Natural killer cell (primary cell): Measurements from ENCODE around the gene S1PR4. TPM values are rescaled to one million over a fixed set of nuclear protein-coding genes. Genes with fewer than 3 reads are reported as not detected.

Experiments
- ATAC-seq, 3 donors: fragments of 150-1000 bp in 2 of 3; fragments of 200-7000 bp in 1 of 3; cut with Tn5 transposase; 1 replicate in 1 of 3; 2 replicates in 2 of 3; pipeline ENCODE4 v1.10.0; 2021; ENCODE audit warnings: mild to moderate bottlenecking in 2 of 3, moderate library complexity in 2 of 3
- DNase-seq, 2 donors: peaks; one replicate each; pipeline versions ENCODE4 v3.0.0 to v3.0.0-alpha.2; 2013 to 2021; ENCODE audit warnings: mixed read lengths in 1 of 2
- H3K27ac ChIP-seq: one replicate; pipeline ENCODE4 v1.5.1; 2013; ENCODE audit warnings: mild to moderate bottlenecking, low read length
- H3K27me3 ChIP-seq: one replicate; pipeline ENCODE4 v1.6.1; 2013; ENCODE audit warnings: low read length; ENCODE audit not compliant: control insufficient read depth, insufficient read depth
- H3K36me3 ChIP-seq: one replicate; pipeline ENCODE4 v1.6.1; 2013; ENCODE audit warnings: low read length; ENCODE audit not compliant: control insufficient read depth, insufficient read depth
- H3K4me1 ChIP-seq: one replicate; pipeline ENCODE4 v1.6.1; 2013; ENCODE audit warnings: low read length; ENCODE audit not compliant: control insufficient read depth, insufficient read depth
- H3K4me3 ChIP-seq: one replicate; pipeline ENCODE4 v1.5.1; 2013; ENCODE audit warnings: low read length
- H3K9me3 ChIP-seq: one replicate; pipeline ENCODE4 v1.6.1; 2013; ENCODE audit warnings: low read length; ENCODE audit not compliant: control insufficient read depth, insufficient read depth
- H3K27ac Mint-ChIP-seq, 2 donors: one replicate each; pipeline ENCODE4 v1.8.0; 2022; ENCODE audit warnings: mild to moderate bottlenecking in 2 of 2, mixed read lengths in 2 of 2, moderate library complexity in 1 of 2
- H3K27me3 Mint-ChIP-seq, 2 donors: one replicate each; pipeline ENCODE4 v1.8.0; 2022; ENCODE audit warnings: low read depth in 2 of 2, mixed read lengths in 2 of 2
- H3K36me3 Mint-ChIP-seq: one replicate; pipeline ENCODE4 v1.8.0; 2022; ENCODE audit warnings: mixed read lengths
- H3K4me1 Mint-ChIP-seq, 2 donors: one replicate each; pipeline ENCODE4 v1.8.0; 2022; ENCODE audit warnings: mixed read lengths in 2 of 2
- H3K4me3 Mint-ChIP-seq: one replicate; pipeline ENCODE4 v1.8.0; 2022; ENCODE audit warnings: mild to moderate bottlenecking, moderate library complexity, mixed read lengths
- H3K9me3 Mint-ChIP-seq, 2 donors: one replicate each; pipeline ENCODE4 v1.8.0; 2022; ENCODE audit warnings: mixed read lengths in 2 of 2
- WGBS: methylation state at CpG from one replicate; pipeline ENCODE4 v1.1.7; 2013; ENCODE audit warnings: missing lambda C conversion rate; ENCODE audit not compliant: insufficient coverage; 5-methylcytosine and 5-hydroxymethylcytosine counted together
- intact Hi-C: fragments of 100-400 bp; cut with micrococcal nuclease; formaldehyde crosslinking; loops from one replicate; pipeline ENCODE4 v1.14.2; 2022
- total RNA-seq, 4 donors: library from RNA; stranded (reverse); fragments of 120-200 nt in 1 of 4; gene quantifications; one replicate each; pipeline versions ENCODE4 v1.2.3 to v1.2.4, GENCODE V29; 2013 to 2022
- TF ChIP-seq, protein P1 (sequence below): fragments of 200-600 bp; IDR thresholded peaks from one replicate; pipeline ENCODE4 v1.8.0; 2022; ENCODE audit warnings: antibody characterized with exemption

S1PR4 gene
- total RNA-seq, 3 donors from 2014 or later (not counting 1 experiment from before 2014, with no cell fraction given) = 37.1 to 60.4 (median 51.7) TPM

DNA sequence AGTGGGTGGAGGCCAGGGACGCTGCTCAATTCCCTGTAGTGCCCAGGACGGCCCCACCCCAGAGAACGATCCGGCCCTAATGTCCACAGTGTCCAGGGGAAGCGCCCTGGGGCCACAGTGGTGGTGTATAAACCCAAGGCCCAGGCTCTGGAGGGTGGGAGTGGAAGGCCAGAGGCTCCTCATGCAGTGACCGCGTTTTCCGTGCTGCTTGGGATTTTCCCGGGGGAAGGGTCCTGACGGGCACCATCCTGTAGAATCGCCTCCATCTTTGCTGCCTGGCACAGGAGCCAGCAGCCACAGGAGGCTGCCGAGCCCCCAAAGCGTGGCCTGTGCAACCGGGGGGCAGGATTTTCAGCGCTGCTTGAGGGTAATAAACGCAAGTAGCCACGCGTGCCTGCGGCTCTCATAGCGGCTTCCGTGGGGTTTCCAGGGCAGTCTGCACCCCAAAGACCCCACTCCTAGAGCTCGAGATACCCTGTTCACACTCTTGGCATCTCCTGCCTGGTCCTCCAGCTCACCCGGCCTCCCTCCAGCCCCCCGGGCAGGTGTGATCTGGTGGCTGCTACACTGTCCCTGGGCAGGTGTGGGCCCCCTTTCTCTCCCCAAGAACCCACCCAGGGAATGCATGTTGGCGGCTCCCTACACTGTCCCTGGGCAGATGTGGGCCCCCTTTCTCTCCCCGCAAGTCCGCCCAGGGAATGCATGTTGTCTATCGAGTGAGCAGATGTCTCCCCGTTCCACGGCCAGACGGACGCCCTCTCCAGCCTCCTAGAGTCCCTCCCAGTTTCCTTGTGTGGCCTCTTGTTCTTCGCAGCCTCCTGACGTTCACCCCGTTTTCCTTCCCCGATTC, 9.3 kb downstream of the S1PR4 start:
- ATAC-seq (no peak), DNase-seq (no peak)
- peaks cover 29 to 54% of the 10 kb centered on the region in 2 donors for H3K4me1 Mint-ChIP-seq
- H3K9me3 ChIP-seq = no peaks in the 10 kb centered on the region
- no peaks in the 10 kb centered on the region for H3K27me3 ChIP-seq
- peaks cover 59% of the 10 kb centered on the region for H3K4me1 ChIP-seq
- intact Hi-C loops = loop anchor here (10.0 kb wide), 2 partner anchors 233 to 247 kb away; no protein-coding TSS in a partner anchor
- H3K27ac Mint-ChIP-seq = peak overlapping the region; percentile 65 to 94
- H3K27me3 Mint-ChIP-seq = no peaks in the 10 kb centered on the region
- TF ChIP-seq, protein P1, sequence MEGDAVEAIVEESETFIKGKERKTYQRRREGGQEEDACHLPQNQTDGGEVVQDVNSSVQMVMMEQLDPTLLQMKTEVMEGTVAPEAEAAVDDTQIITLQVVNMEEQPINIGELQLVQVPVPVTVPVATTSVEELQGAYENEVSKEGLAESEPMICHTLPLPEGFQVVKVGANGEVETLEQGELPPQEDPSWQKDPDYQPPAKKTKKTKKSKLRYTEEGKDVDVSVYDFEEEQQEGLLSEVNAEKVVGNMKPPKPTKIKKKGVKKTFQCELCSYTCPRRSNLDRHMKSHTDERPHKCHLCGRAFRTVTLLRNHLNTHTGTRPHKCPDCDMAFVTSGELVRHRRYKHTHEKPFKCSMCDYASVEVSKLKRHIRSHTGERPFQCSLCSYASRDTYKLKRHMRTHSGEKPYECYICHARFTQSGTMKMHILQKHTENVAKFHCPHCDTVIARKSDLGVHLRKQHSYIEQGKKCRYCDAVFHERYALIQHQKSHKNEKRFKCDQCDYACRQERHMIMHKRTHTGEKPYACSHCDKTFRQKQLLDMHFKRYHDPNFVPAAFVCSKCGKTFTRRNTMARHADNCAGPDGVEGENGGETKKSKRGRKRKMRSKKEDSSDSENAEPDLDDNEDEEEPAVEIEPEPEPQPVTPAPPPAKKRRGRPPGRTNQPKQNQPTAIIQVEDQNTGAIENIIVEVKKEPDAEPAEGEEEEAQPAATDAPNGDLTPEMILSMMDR = no peak
- H3K27ac ChIP-seq = no peak overlapping the region
- no peaks in the 10 kb centered on the region for H3K9me3 Mint-ChIP-seq
- 91% methylated on average over 36 of the region's 36 CpGs for WGBS
- H3K4me3 ChIP-seq = no peak overlapping the region
- peak overlapping the region; percentile 89 for H3K4me3 Mint-ChIP-seq
- H3K36me3 Mint-ChIP-seq = no peaks in the 10 kb centered on the region
- peaks cover 16% of the 10 kb centered on the region for H3K36me3 ChIP-seq

DNA sequence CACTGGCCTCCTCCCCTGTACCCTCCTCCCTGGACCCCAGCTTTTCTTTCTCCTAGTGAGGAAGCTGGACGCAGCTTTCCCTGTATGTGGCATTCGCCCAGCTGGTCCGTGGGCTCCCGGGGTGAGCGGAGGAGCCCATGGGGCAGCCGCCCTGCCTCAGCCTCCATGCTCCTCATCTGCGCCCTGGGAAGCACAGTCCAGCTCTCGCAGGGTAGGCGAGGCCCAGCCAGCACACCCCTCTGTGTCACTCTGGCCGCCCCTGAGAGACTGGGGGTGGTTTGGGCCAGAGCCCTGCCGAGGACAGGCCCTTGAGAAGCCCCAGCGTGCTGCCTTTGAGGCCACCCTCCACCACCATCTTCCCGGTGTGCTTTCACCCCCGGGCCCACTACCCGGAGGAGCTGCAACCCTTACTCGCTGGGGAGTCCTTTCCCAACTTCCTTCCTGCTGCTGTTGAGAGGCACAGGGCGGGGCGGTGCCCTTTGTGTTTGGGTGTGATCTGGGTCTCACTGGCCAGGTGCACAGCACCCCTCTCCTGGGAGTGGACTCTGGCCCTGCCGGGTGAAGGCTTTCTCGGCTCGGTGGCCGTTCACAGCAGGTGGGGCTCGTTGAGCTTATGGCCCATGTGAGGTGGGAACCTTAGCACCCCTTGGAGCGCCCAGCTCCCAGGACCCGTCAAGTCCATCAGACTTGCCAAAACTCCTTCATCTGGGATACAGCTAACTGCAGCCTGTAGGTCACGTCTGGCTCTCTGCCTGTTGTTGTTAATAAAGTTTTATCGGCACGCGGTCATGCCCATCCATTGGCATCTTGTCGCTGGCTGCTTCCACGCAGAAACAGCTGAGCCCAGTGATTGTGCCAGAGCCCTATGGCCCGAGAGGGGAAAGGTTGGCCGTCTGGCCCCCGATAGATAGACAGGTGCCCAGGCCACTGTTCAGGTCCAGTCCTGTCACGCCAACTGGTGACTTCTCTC, 10.3 kb downstream of the S1PR4 start:
- no peak overlapping the region for H3K27ac ChIP-seq
- H3K4me3 ChIP-seq = no peak overlapping the region
- H3K36me3 Mint-ChIP-seq = no peaks in the 10 kb centered on the region
- 79% methylated on average over 35 of the region's 35 CpGs for WGBS
- intact Hi-C loops = loop anchor here (10.0 kb wide), 2 partner anchors 234 to 246 kb away; no protein-coding TSS in a partner anchor
- ATAC-seq = no peak
- peak overlapping the region in 1 of 2 donors; percentile 42 for H3K27ac Mint-ChIP-seq
- no peak for DNase-seq
- no peaks in the 10 kb centered on the region for H3K9me3 Mint-ChIP-seq
- peaks cover 15% of the 10 kb centered on the region for H3K36me3 ChIP-seq
- peak overlapping the region; percentile 56 for H3K4me3 Mint-ChIP-seq
- TF ChIP-seq, protein P1 = no peak
- peaks cover 26 to 47% of the 10 kb centered on the region in 2 donors for H3K4me1 Mint-ChIP-seq
- H3K27me3 ChIP-seq = no peaks in the 10 kb centered on the region
- no peaks in the 10 kb centered on the region for H3K27me3 Mint-ChIP-seq
- peaks cover 48% of the 10 kb centered on the region for H3K4me1 ChIP-seq
- H3K9me3 ChIP-seq = no peaks in the 10 kb centered on the region

DNA sequence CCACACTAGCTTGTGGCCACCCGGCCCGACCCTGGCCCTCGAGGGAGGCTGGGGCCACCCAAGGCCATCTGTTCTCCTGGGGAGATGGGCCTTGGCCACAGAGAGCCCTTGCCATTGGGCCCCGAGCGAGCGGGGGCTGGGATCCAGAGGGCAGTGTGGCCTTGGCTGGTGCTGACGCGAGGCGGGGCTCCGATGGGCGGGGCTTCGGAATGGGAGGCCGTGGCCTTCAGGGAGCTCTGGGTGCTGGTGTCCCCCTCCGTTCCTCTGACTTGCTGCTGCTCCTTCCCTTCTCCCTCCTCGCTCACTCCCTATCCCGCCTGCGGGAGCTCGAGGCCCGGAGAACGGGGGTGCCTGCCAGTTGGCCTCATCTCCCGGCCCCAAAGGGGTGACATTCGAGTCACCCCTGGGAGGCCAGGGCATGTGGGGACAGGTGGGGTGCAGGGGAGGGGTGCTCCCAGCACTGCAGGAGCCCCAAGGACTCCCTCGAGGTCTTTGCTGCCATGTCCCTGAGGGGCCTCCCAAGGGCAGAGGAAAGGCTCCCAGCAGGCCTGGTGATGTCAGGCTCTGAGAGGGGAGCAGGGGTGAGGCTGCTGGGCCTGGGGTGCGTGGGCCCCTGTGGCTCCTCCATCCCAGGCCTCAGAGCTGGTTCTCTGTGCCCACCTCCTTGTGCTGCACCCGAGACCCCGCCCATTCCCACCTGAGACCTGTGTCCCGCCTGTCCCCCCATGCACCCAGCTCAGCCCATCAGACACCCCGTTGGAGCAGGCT, 11.3 kb downstream of the S1PR4 start:
- Mint-ChIP-seq H3K27ac (no peak overlapping the region), H3K9me3 (no peaks in the 10 kb centered on the region), H3K4me1 (peaks cover 16 to 38% of the 10 kb centered on the region in 2 donors), H3K27me3 (no peaks in the 10 kb centered on the region), H3K36me3 (no peaks in the 10 kb centered on the region), H3K4me3 (no peak overlapping the region)
- Histone ChIP-seq H3K9me3 (no peaks in the 10 kb centered on the region), H3K4me3 (no peak overlapping the region), H3K4me1 (peaks cover 39% of the 10 kb centered on the region), H3K36me3 (peaks cover 9% of the 10 kb centered on the region), H3K27me3 (no peaks in the 10 kb centered on the region), H3K27ac (no peak overlapping the region)
- no peak for DNase-seq
- ATAC-seq = no peak
- intact Hi-C loops = loop anchor here (10.0 kb wide), 2 partner anchors 235 to 245 kb away; no protein-coding TSS in a partner anchor
- TF ChIP-seq, protein P1 = no peak
- WGBS = 96% methylated on average over 25 of the region's 28 CpGs
